HG03064 (cell line): ENCODE results near the gene RNF4.
A peak's percentile ranks its signal among the peaks of the same experiment; 100 is the strongest.
"Not testable (repeated sequence)": the region's sequence is repeated elsewhere in the genome, so short reads cannot be mapped to it uniquely, and the experiment has no call there.

ENCODE experiments used
- ATAC-seq: cut with Tn5 transposase; IDR thresholded peaks from one replicate; pipeline ENCODE4 v1.9.1; 2021; ENCODE audit warnings: low read depth; ENCODE audit not compliant: unreplicated experiment

RNF4 gene

GRCh38 chr4:2457481-2458295 lies 11.2 kb upstream of the RNF4 start:
- no peak for ATAC-seq

GRCh38 chr4:2458546-2459491 lies 10.1 kb upstream of the RNF4 start:
- no peak for ATAC-seq

- ATAC-seq, result no peak
Observed at GRCh38 chr4:2459589-2460349, 9.1 kb upstream of the RNF4 start.

DNA sequence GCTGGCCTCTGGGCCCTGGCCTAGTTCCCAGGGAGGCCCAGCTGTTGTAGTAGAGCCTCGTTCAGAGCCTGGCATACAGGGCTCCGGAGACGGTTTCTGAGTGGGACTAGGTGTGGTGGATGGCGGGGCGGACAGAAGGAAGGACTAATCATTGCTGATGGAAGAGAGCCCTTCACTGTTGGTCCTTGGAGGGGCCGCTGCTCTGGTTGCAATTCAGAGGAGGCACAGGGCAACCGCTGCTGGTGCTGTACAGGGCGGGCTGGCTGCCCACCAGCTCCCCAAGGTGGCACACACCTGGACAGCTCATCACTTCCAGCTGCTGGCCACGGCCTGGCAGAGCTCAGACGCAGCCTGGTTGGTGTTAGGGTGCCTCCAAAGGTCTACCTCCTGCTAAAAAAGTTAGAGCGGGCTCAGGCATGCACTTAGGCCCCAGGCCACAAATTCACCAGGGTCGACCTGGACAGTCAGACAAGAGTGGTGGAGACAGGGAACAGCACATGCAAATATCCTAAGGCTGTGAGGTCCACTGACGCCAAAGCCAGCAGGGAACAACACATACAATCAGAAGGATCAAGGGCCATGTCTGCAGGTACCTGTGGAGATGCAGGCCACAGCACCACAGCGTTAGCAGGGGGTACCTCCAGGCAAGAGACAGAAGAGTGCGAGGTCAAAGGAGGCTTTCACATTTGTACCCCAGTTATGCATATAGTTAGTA lies 7.5 kb upstream of the RNF4 start:
- ATAC-seq, result no peak

- peak; percentile 64 for ATAC-seq
Observed at GRCh38 chr4:2462218-2462991, 6.5 kb upstream of the RNF4 start.

- ATAC-seq, result no peak
Observed at GRCh38 chr4:2462992-2463762, 5.7 kb upstream of the RNF4 start.

- no peak for ATAC-seq
Observed at GRCh38 chr4:2465032-2465431, 3.9 kb upstream of the RNF4 start.

DNA sequence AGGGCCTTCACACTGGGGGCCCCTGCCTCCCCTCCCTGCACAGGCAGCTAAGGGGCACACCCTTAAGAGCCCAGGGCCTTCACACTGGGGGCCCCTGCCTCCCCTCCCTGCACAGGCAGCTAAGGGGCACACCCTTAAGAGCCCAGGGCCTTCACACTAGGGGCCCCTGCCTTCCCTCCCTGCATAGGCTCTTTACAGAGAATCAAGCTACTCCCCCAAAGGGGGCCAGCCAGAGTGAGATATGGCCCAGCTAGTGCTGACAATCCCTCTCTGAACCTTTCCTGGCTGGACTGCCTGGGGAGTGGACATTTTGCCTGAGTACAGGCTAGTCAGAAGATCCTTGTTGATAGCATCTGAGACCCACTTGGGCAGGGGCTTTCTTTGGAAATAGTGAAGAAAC lies 3.4 kb upstream of the RNF4 start:
- not testable (repeated sequence) for ATAC-seq

GRCh38 chr4:2469192-2469984 lies 482 bp downstream of the RNF4 start:
- peak; percentile 47 for ATAC-seq

GRCh38 chr4:2470791-2471190 lies 1.9 kb downstream of the RNF4 start:
- no peak for ATAC-seq

GRCh38 chr4:2472187-2472586 lies 3.3 kb downstream of the RNF4 start:
- ATAC-seq, result no peak

- ATAC-seq, result no peak
Observed at GRCh38 chr4:2478229-2478628, 9.3 kb downstream of the RNF4 start.

- ATAC-seq, result no peak
Observed at GRCh38 chr4:2480649-2481048, 11.7 kb downstream of the RNF4 start.

GRCh38 chr4:2482192-2482591 lies 13.3 kb downstream of the RNF4 start:
- ATAC-seq, result no peak

DNA sequence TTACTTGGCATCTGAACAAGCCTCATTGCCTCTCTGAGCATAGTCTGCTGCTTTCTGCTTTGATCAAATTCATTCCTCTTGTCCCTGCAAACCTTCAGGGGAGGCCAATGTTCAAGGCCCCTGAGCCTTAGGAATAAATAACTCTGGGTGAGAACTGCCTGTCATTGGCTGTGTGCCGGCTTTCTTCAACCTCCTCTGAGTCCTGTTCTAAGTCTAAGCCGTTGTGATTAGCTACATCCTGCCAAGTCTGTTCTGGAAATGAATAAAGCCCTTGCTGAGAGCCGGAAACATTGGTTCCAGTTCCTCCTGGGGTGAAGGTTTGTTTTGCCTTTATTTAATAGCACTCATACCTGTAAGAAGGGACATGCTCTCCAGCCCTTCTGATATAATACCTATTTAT lies 13.8 kb downstream of the RNF4 start:
- ATAC-seq, result no peak

DNA sequence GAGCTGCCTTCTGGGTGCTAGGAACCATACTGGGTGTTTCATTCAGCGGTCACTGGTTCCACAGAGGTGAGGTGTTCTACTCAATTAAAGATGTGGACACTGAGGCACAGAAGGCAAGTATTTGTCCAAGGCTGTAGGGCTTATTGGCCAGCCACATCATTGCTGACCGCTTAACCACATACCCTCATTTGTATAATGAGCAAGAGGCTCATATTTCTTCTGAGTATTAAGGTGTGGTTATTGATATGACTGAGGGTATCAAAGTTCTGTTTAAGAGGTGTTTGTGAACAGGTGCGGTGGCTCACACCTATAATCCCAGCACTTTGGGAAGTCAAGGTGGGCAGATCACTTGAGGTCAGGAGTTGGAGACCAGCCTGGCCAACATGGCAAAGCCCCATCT lies 14.3 kb downstream of the RNF4 start:
- ATAC-seq, result no peak

- no peak for ATAC-seq
Observed at GRCh38 chr4:2484185-2484584, 15.3 kb downstream of the RNF4 start.

GRCh38 chr4:2484993-2485392 lies 16.1 kb downstream of the RNF4 start:
- ATAC-seq, result peak; percentile 41
